HCT116 (cell line): ENCODE data around the gene HMCN1. TPM values are rescaled to one million over a fixed set of nuclear protein-coding genes. Genes with fewer than 3 reads are reported as not detected.

Experiments
- ATAC-seq: fragments of 200-7000 bp; cut with Tn5 transposase; 2 replicates; pipeline ENCODE4 v1.9.1; 2020; ENCODE audit warnings: mild to moderate bottlenecking, moderate library complexity
- BruUV-seq: library from RNA; stranded (reverse); fragments of 400-500 nt; replicated peaks from 2 replicates; lab custom pipeline; 2021; lab: Mats Ljungman, UMichigan
- CTCF ChIA-PET: fragments of 300-600 bp; sonication (Branson Sonifier 250); formaldehyde crosslinking; loops from one replicate; lab custom pipeline; 2021; ENCODE audit warnings: antibody characterized with exemption; lab: Charles Lee
- POLR2A ChIA-PET: fragments of 300-600, 350-600 bp; sonication (Branson Sonifier 250); formaldehyde crosslinking; loops from one replicate; lab custom pipeline; 2021; ENCODE audit warnings: antibody characterized with exemption; lab: Charles Lee
- RAD21 ChIA-PET, 2 experiments: fragments of 300-600 bp; sonication (Branson Sonifier 250); formaldehyde crosslinking; loops; one replicate each; lab custom pipeline; 2023; ENCODE audit warnings: low total read pairs in 2 of 2; ENCODE audit not compliant: uncharacterized antibody in 2 of 2, unreplicated experiment in 2 of 2, low non-redundant PET in 1 of 2; lab: Charles Lee
- DNase-seq: peaks from one replicate; pipeline ENCODE4 v3.0.0-alpha.2; 2010; ENCODE audit warnings: low read depth, low spot score
- H2AFZ ChIP-seq: fragments of 200-600 bp; shearing (Covaris generic), sonication (generic); 2 replicates; pipeline ENCODE4 v1.6.1; 2017; ENCODE audit warnings: low read depth, mixed run types, mixed read lengths, antibody characterized with exemption, low read length; ENCODE audit not compliant: poor library complexity, severe bottlenecking
- H3K27ac ChIP-seq: 2 replicates; pipeline ENCODE4 v1.5.1; 2012; ENCODE audit warnings: low read depth, low read length
- H3K27me3 ChIP-seq: fragments of 200-600 bp; sonication (generic); 2 replicates; pipeline ENCODE4 v1.6.1; 2016; ENCODE audit warnings: mixed run types, low read length, mixed read lengths; ENCODE audit not compliant: insufficient read depth
- H3K36me3 ChIP-seq, 2 experiments: fragments of 200-500 bp in 1 of 2; fragments of 200-600 bp in 1 of 2; sonication (Bioruptor generic) in 1 of 2; sonication (generic) in 1 of 2; 2 replicates each; pipeline versions ENCODE4 v1.5.1 to v1.6.1; 2014 to 2016; ENCODE audit warnings: low read length in 2 of 2, inconsistent platforms in 1 of 2, mixed read lengths in 1 of 2, mixed run types in 1 of 2; ENCODE audit not compliant: insufficient read depth in 2 of 2, control insufficient read depth in 1 of 2
- H3K4me1 ChIP-seq, 2 experiments: fragments of 200-600 bp in 1 of 2; sonication (generic) in 1 of 2; 2 replicates each; pipeline versions ENCODE4 v1.5.1 to v1.6.1; 2012 to 2017; ENCODE audit warnings: low read length in 2 of 2, inconsistent platforms in 1 of 2, mild to moderate bottlenecking in 1 of 2, mixed read lengths in 1 of 2, mixed run types in 1 of 2, moderate library complexity in 1 of 2; ENCODE audit not compliant: insufficient read depth in 2 of 2, control insufficient read depth in 1 of 2
- H3K4me2 ChIP-seq: fragments of 200-600 bp; sonication (generic); 2 replicates; pipeline ENCODE4 v1.6.1; 2017; ENCODE audit warnings: mixed run types, low read length, mixed read lengths
- H3K4me3 ChIP-seq, 2 experiments: fragments of 200-600 bp in 1 of 2; sonication (generic) in 1 of 2; replicated peaks in 1 of 2; 2 replicates each; pipeline ENCODE4 v1.5.1; 2011 to 2016; ENCODE audit warnings: low read length in 2 of 2, control low read depth in 1 of 2, low read depth in 1 of 2, mild to moderate bottlenecking in 1 of 2, mixed read lengths in 1 of 2, mixed run types in 1 of 2
- H3K79me2 ChIP-seq: fragments of 200-600 bp; sonication (generic); 2 replicates; pipeline ENCODE4 v1.6.1; 2017; ENCODE audit warnings: mild to moderate bottlenecking, mixed run types, low read length, moderate library complexity, mixed read lengths; ENCODE audit not compliant: insufficient read depth
- H3K9ac ChIP-seq: fragments of 200-600 bp; sonication (generic); 2 replicates; pipeline ENCODE4 v1.6.1; 2016; ENCODE audit warnings: low read length, mixed read lengths
- H3K9me2 ChIP-seq: fragments of 200-600 bp; sonication (generic), shearing (Covaris generic); 2 replicates; pipeline ENCODE4 v1.6.1; 2017; ENCODE audit warnings: mixed run types, mild to moderate bottlenecking, moderate library complexity; ENCODE audit not compliant: insufficient read depth
- H3K9me3 ChIP-seq, 2 experiments: fragments of 200-500 bp in 1 of 2; fragments of 200-600 bp in 1 of 2; sonication (Bioruptor generic) in 1 of 2; sonication (generic) in 1 of 2; 2 replicates each; pipeline ENCODE4 v1.6.1; 2014 to 2017; ENCODE audit warnings: low read length in 2 of 2, mixed read lengths in 2 of 2, inconsistent platforms in 1 of 2, low read depth in 1 of 2, mild to moderate bottlenecking in 1 of 2, mixed run types in 1 of 2, moderate library complexity in 1 of 2; ENCODE audit not compliant: control insufficient read depth in 1 of 2, insufficient read depth in 1 of 2
- H4K20me1 ChIP-seq: fragments of 200-600 bp; sonication (generic), shearing (Covaris generic); 2 replicates; pipeline ENCODE4 v1.6.1; 2017; ENCODE audit warnings: mixed run types, mild to moderate bottlenecking, moderate library complexity; ENCODE audit not compliant: insufficient read depth
- CBX3 ChIP-seq: IDR thresholded peaks from 2 replicates; pipeline ENCODE4 v1.6.1; 2012; ENCODE audit warnings: low read depth
- CEBPB ChIP-seq: IDR thresholded peaks from 2 replicates; pipeline ENCODE4 v1.6.1; 2012; ENCODE audit warnings: low read depth
- CTCF ChIP-seq, 3 experiments: fragments of 200-600 bp in 1 of 3; sonication (generic) in 1 of 3; IDR thresholded peaks in 2 of 3; conservative IDR thresholded peaks in 1 of 3; 2 replicates each; pipeline ENCODE4 v1.5.1; 2012 to 2017; ENCODE audit warnings: low read depth in 2 of 3, low read length in 2 of 3, antibody characterized with exemption in 1 of 3, borderline replicate concordance in 1 of 3, control low read depth in 1 of 3, mild to moderate bottlenecking in 1 of 3, mixed read lengths in 1 of 3, mixed run types in 1 of 3, moderate library complexity in 1 of 3; ENCODE audit not compliant: insufficient read depth in 1 of 3
- EGR1 ChIP-seq: IDR thresholded peaks from 2 replicates; pipeline ENCODE4 v1.6.1; 2012; ENCODE audit warnings: low read depth
- ELF1 ChIP-seq: IDR thresholded peaks from 2 replicates; pipeline ENCODE4 v1.6.1; 2012; ENCODE audit warnings: low read depth, borderline replicate concordance
- EZH2 ChIP-seq: fragments of 200-600 bp; sonication (generic); IDR thresholded peaks from 2 replicates; pipeline ENCODE4 v1.6.1; 2017; ENCODE audit warnings: antibody characterized with exemption, mixed run types
- EZH2phosphoT487 ChIP-seq: fragments of 200-600 bp; IDR thresholded peaks from 2 replicates; pipeline ENCODE4 v1.6.1; 2018; ENCODE audit warnings: antibody characterized with exemption, borderline replicate concordance
- POLR2A ChIP-seq: IDR thresholded peaks from 2 replicates; pipeline ENCODE4 v1.7.0; 2011; ENCODE audit warnings: borderline replicate concordance; ENCODE audit not compliant: insufficient read depth, insufficient read length; ENCODE audit errors: extremely low read depth
- POLR2AphosphoS5 ChIP-seq: IDR thresholded peaks from 2 replicates; pipeline ENCODE4 v1.6.1; 2011; ENCODE audit warnings: mild to moderate bottlenecking, low read depth, low read length, moderate library complexity
- RAD21 ChIP-seq: IDR thresholded peaks from 2 replicates; pipeline ENCODE4 v1.6.1; 2012; ENCODE audit warnings: low read depth, mild to moderate bottlenecking
- SIN3A ChIP-seq: IDR thresholded peaks from 2 replicates; pipeline ENCODE4 v1.6.1; 2012; ENCODE audit warnings: low read depth
- SP1 ChIP-seq: IDR thresholded peaks from 2 replicates; pipeline ENCODE4 v1.6.1; 2012; ENCODE audit warnings: low read depth
- TCF7L2 ChIP-seq: IDR thresholded peaks from 2 replicates; pipeline ENCODE4 v1.7.0; 2011; ENCODE audit warnings: borderline replicate concordance, inconsistent platforms; ENCODE audit not compliant: insufficient read depth, insufficient read length; ENCODE audit errors: extremely low read depth
- ZFX ChIP-seq: fragments of 450-650 bp; IDR thresholded peaks from 2 replicates; pipeline ENCODE4 v1.6.1; 2017
- ZNF274 ChIP-seq: fragments of 200-500 bp; sonication (Bioruptor generic); IDR thresholded peaks from 2 replicates; pipeline ENCODE4 v1.6.1; 2014; ENCODE audit warnings: mild to moderate bottlenecking, low read depth, low read length, inconsistent platforms
- intact Hi-C: fragments of 100-400 bp; cut with micrococcal nuclease; formaldehyde crosslinking; loops from 2 replicates; pipeline ENCODE4 v1.10.0; 2022
- total RNA-seq: library from RNA; stranded (reverse); gene quantifications from one replicate; pipeline ENCODE4 v1.2.1, GENCODE V29; 2021; ENCODE audit not compliant: unreplicated experiment
- TF ChIP-seq, protein P1 (sequence below): IDR thresholded peaks from 2 replicates; pipeline ENCODE4 v1.6.1; 2012

Gene HMCN1
- total RNA-seq, 1 experiment from 2014 or later = 0.59 TPM

DNA sequence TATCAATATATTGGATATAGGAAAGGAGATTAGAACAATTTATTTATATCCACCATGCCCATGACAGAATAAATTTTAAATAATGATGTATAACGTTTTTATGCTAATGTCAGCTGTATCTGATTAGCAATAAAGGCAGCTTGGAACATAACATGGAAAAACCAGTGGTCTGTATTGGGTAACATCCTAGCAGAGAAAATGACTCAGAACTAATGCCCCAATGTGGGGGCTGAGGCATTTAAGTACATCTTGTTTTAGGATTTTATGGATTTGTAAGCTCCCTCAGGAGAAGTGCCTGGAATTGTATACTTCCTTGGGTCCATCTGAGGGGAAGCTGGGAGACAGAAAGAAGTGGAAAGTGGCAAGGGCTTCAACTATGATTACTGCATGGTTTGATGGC lies 82.3 kb downstream of the HMCN1 start:
- no peaks in the 10 kb centered on the region for H3K27me3 ChIP-seq
- no peak overlapping the region for H3K27ac ChIP-seq
- ChIA-PET POLR2A (no interaction called here), RAD21 (no interaction called here), CTCF (no interaction called here)
- intact Hi-C loops = no loop called here
- H3K36me3 ChIP-seq = no peaks in the 10 kb centered on the region
- ATAC-seq (no peak), DNase-seq (no peak)
- no peak for TF ChIP-seq CEBPB
- TF ChIP-seq CBX3 = no peak
- TF ChIP-seq, protein P1, sequence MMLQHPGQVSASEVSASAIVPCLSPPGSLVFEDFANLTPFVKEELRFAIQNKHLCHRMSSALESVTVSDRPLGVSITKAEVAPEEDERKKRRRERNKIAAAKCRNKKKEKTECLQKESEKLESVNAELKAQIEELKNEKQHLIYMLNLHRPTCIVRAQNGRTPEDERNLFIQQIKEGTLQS = no peak
- no peak for TF ChIP-seq TCF7L2
- TF ChIP-seq SIN3A = no peak
- no peak for TF ChIP-seq POLR2A
- TF ChIP-seq RAD21 = no peak
- TF ChIP-seq CTCF (IDR thresholded peaks at IDR 0.05 in 2 of 3, conservative IDR thresholded peaks at IDR 0.05 in 1 of 3; ENCODE audit: borderline replicate concordance in 1 of 3, insufficient read depth in 1 of 3, low read depth in 2 of 3, low read length in 2 of 3) = no peak
- no peak for TF ChIP-seq EGR1
- no peak for TF ChIP-seq SP1
- TF ChIP-seq EZH2 = no peak
- no peak for TF ChIP-seq EZH2phosphoT487
- TF ChIP-seq ELF1 = no peak
- TF ChIP-seq ZFX = no peak
- TF ChIP-seq ZNF274 = no peak
- TF ChIP-seq POLR2AphosphoS5 = no peak
- H3K9ac ChIP-seq = no peak overlapping the region
- H3K9me3 ChIP-seq = no peaks in the 10 kb centered on the region
- no TSS peak for BruUV-seq
- no peak overlapping the region for H2AFZ ChIP-seq
- H3K79me2 ChIP-seq = no peaks in the 10 kb centered on the region
- H3K4me1 ChIP-seq = no peaks in the 10 kb centered on the region
- H3K4me2 ChIP-seq = no peak overlapping the region
- no peak overlapping the region for H3K4me3 ChIP-seq
- H4K20me1 ChIP-seq = no peaks in the 10 kb centered on the region
- H3K9me2 ChIP-seq = no peaks in the 10 kb centered on the region
